Upper lobe of left lung (tissue), 4 donors: ENCODE results near the gene WBP1.

Experiments
- POLR2A ChIP-seq, 4 donors: fragments of 450-650 bp; IDR thresholded peaks; one replicate each; pipeline ENCODE4 v1.5.1; 2016 to 2017; ENCODE audit warnings: antibody characterized with exemption in 4 of 4, mild to moderate bottlenecking in 2 of 4
- POLR2AphosphoS5 ChIP-seq, 2 donors: sonication (generic); formaldehyde crosslinking; IDR thresholded peaks; one replicate each; pipeline ENCODE4 v1.5.1; 2017; ENCODE audit warnings: antibody characterized with exemption in 2 of 2
- TF ChIP-seq, protein P1 (sequence below), 6 experiments: fragments of 450-650 bp in 4 of 6; fragments of 200-600 bp in 2 of 6; sonication (generic) in 2 of 6; IDR thresholded peaks; one replicate each; pipeline ENCODE4 v1.5.1; 2016 to 2019; ENCODE audit warnings: antibody characterized with exemption in 6 of 6

DNA sequence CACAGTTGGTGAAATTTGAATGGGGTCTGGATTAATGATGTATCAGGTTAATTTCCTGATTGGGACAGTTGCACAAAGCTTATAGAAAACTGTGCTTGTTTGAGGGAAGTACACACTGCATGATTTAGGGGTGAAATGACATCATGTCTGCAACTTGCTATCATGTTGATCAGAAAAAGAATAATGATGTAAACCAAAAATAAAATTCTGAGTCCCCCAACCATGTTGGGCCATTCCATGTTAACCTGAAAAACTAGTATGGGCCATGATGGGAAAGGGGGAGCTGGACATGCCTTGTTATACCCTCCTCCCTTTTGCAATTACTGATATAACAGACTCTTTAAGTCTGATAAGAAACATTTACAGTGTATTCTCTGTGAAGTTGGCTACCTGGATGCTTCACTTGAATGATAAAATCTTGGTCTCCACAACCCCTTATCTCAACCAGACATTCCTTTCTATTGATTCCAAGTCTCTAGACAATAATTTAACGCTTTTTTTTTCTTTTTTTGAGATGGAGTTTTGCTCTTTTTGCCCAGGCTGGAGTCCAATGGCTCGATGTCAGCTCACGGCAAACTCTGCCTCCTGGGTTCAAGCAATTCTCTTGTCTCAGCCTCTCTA is 7.6 kb upstream of the WBP1 start:
- TF ChIP-seq, protein P1, sequence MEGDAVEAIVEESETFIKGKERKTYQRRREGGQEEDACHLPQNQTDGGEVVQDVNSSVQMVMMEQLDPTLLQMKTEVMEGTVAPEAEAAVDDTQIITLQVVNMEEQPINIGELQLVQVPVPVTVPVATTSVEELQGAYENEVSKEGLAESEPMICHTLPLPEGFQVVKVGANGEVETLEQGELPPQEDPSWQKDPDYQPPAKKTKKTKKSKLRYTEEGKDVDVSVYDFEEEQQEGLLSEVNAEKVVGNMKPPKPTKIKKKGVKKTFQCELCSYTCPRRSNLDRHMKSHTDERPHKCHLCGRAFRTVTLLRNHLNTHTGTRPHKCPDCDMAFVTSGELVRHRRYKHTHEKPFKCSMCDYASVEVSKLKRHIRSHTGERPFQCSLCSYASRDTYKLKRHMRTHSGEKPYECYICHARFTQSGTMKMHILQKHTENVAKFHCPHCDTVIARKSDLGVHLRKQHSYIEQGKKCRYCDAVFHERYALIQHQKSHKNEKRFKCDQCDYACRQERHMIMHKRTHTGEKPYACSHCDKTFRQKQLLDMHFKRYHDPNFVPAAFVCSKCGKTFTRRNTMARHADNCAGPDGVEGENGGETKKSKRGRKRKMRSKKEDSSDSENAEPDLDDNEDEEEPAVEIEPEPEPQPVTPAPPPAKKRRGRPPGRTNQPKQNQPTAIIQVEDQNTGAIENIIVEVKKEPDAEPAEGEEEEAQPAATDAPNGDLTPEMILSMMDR (IDR thresholded peaks at IDR 0.05) = no peak
- TF ChIP-seq POLR2AphosphoS5 (IDR thresholded peaks at IDR 0.05) (no peak), POLR2A (IDR thresholded peaks at IDR 0.05) (no peak)
